ENCODE results near the gene HDAC3.

Gene HDAC3

GRCh38 chr5:141634720-141635119, 1.9 kb downstream of the HDAC3 start:
- no peak for DNase-seq
- H3K4me1 Mint-ChIP-seq = peaks cover 32 to 44% of the 10 kb centered on the region in 2 donors

GRCh38 chr5:141633871-141634561, 2.6 kb downstream of the HDAC3 start:
- ATAC-seq (replicated peaks) = peak; percentile 81
- Mint-ChIP-seq H3K4me1 (peaks cover 32 to 49% of the 10 kb centered on the region in 2 donors), H3K27ac (peak overlapping the region; percentile 42), H3K36me3 (peaks cover 15 to 21% of the 10 kb centered on the region in 2 donors), H3K9me3 (no peaks in the 10 kb centered on the region), H3K4me3 (peak overlapping the region; percentile 58 to 60), H3K27me3 (no peaks in the 10 kb centered on the region)
- peak; percentile 26 for DNase-seq

More at GRCh38 chr5:141634720-141635119, 1.9 kb downstream of the HDAC3 start:
- H3K4me3 Mint-ChIP-seq = peak overlapping the region in 1 of 2 donors; percentile 91
- no peaks in the 10 kb centered on the region for H3K9me3 Mint-ChIP-seq
- H3K27ac Mint-ChIP-seq = peak overlapping the region; percentile 60
- ATAC-seq (replicated peaks) = no peak
- H3K36me3 Mint-ChIP-seq = peaks cover 10 to 14% of the 10 kb centered on the region in 2 donors
- H3K27me3 Mint-ChIP-seq = no peaks in the 10 kb centered on the region

GRCh38 chr5:141632650-141633049, 4.0 kb downstream of the HDAC3 start:
- ATAC-seq (replicated peaks) (no peak), DNase-seq (no peak)
- Mint-ChIP-seq H3K4me1 (peaks cover 32 to 51% of the 10 kb centered on the region in 2 donors), H3K4me3 (no peak overlapping the region), H3K27ac (no peak overlapping the region), H3K9me3 (no peaks in the 10 kb centered on the region), H3K36me3 (peaks cover 27 to 35% of the 10 kb centered on the region in 2 donors), H3K27me3 (no peaks in the 10 kb centered on the region)

GRCh38 chr5:141630570-141631140, 6.0 kb downstream of the HDAC3 start:
- Mint-ChIP-seq H3K27me3 (no peaks in the 10 kb centered on the region), H3K27ac (no peak overlapping the region)
- ATAC-seq (replicated peaks) = no peak

GRCh38 chr5:141628175-141628788, 8.4 kb downstream of the HDAC3 start:
- H3K4me3 Mint-ChIP-seq = no peak overlapping the region
- no peak for ATAC-seq (replicated peaks)
- H3K27ac Mint-ChIP-seq = no peak overlapping the region
- H3K36me3 Mint-ChIP-seq = peaks cover 52 to 64% of the 10 kb centered on the region in 2 donors
- no peaks in the 10 kb centered on the region for H3K27me3 Mint-ChIP-seq
- no peak for DNase-seq
- peaks cover 21 to 47% of the 10 kb centered on the region in 2 donors for H3K4me1 Mint-ChIP-seq
- no peaks in the 10 kb centered on the region for H3K9me3 Mint-ChIP-seq

More at GRCh38 chr5:141630570-141631140, 6.0 kb downstream of the HDAC3 start:
- no peak overlapping the region for H3K4me3 Mint-ChIP-seq
- H3K36me3 Mint-ChIP-seq = peaks cover 42 to 52% of the 10 kb centered on the region in 2 donors
- H3K9me3 Mint-ChIP-seq = no peaks in the 10 kb centered on the region
- no peak for DNase-seq
- peaks cover 31 to 57% of the 10 kb centered on the region in 2 donors for H3K4me1 Mint-ChIP-seq

GRCh38 chr5:141623611-141624010, 13.0 kb downstream of the HDAC3 start:
- peak overlapping the region; percentile 26 to 58 for H3K4me3 Mint-ChIP-seq
- DNase-seq (no peak), ATAC-seq (replicated peaks) (no peak)
- H3K27me3 Mint-ChIP-seq = no peaks in the 10 kb centered on the region
- peaks cover 49 to 62% of the 10 kb centered on the region in 2 donors for H3K36me3 Mint-ChIP-seq
- H3K9me3 Mint-ChIP-seq = no peaks in the 10 kb centered on the region
- peaks cover 29 to 67% of the 10 kb centered on the region in 2 donors for H3K4me1 Mint-ChIP-seq
- H3K27ac Mint-ChIP-seq = peak overlapping the region; percentile 91

- Mint-ChIP-seq H3K4me1 (peaks cover 27 to 65% of the 10 kb centered on the region in 2 donors), H3K27ac (peak overlapping the region; percentile 91), H3K36me3 (peaks cover 45 to 61% of the 10 kb centered on the region in 2 donors), H3K9me3 (no peaks in the 10 kb centered on the region), H3K27me3 (no peaks in the 10 kb centered on the region), H3K4me3 (peak overlapping the region; percentile 26 to 58)
- peak; percentile 79 to 82 for ATAC-seq (replicated peaks)
- DNase-seq = peak; percentile 59
Measured at GRCh38 chr5:141623186-141623585, 13.5 kb downstream of the HDAC3 start.

GRCh38 chr5:141618804-141619554, 17.7 kb downstream of the HDAC3 start, which contains the start of gene DIAPH1:
TSS of gene DIAPH1 (minus strand) at chr5:141619000. CDS start at chr5:141618914, 86 bp downstream.
- Mint-ChIP-seq H3K27me3 (no peaks in the 10 kb centered on the region), H3K4me1 (peaks cover 38 to 69% of the 10 kb centered on the region in 2 donors), H3K4me3 (peak within 1 kb of the TSS; percentile 89 to 93), H3K9me3 (no peaks in the 10 kb centered on the region), H3K36me3 (peaks cover 31 to 49% of the 10 kb centered on the region in 2 donors), H3K27ac (peak within 1 kb of the TSS; percentile 91)
- ATAC-seq (replicated peaks) (peak; percentile 85 to 90), DNase-seq (peak; percentile 96)

GRCh38 chr5:141618030-141618803, 18.4 kb downstream of the HDAC3 start:
- ATAC-seq (replicated peaks) = peak; percentile 45 to 50

GRCh38 chr5:141617682-141618029, 19.0 kb downstream of the HDAC3 start:
- DNase-seq = no peak
- Mint-ChIP-seq H3K36me3 (peaks cover 26 to 45% of the 10 kb centered on the region in 2 donors), H3K4me1 (peaks cover 37 to 69% of the 10 kb centered on the region in 2 donors), H3K4me3 (peak overlapping the region; percentile 89 to 93), H3K27ac (peak overlapping the region; percentile 91), H3K27me3 (no peaks in the 10 kb centered on the region), H3K9me3 (no peaks in the 10 kb centered on the region)
- ATAC-seq (replicated peaks) = no peak

More at GRCh38 chr5:141618030-141618803, 18.4 kb downstream of the HDAC3 start:
- Mint-ChIP-seq H3K9me3 (no peaks in the 10 kb centered on the region), H3K27ac (peak overlapping the region; percentile 91), H3K27me3 (no peaks in the 10 kb centered on the region), H3K4me3 (peak overlapping the region; percentile 89 to 93), H3K4me1 (peaks cover 39 to 69% of the 10 kb centered on the region in 2 donors), H3K36me3 (peaks cover 27 to 44% of the 10 kb centered on the region in 2 donors)
- peak; percentile 51 for DNase-seq

GRCh38 chr5:141617128-141617527, 19.5 kb downstream of the HDAC3 start:
- H3K27me3 Mint-ChIP-seq = no peaks in the 10 kb centered on the region
- H3K36me3 Mint-ChIP-seq = peaks cover 23 to 42% of the 10 kb centered on the region in 2 donors
- peak overlapping the region; percentile 91 for H3K27ac Mint-ChIP-seq
- peaks cover 37 to 68% of the 10 kb centered on the region in 2 donors for H3K4me1 Mint-ChIP-seq
- H3K9me3 Mint-ChIP-seq = no peaks in the 10 kb centered on the region
- peak overlapping the region; percentile 89 to 93 for H3K4me3 Mint-ChIP-seq
- ATAC-seq (replicated peaks) (no peak), DNase-seq (no peak)

- H3K27me3 Mint-ChIP-seq = no peaks in the 10 kb centered on the region
Measured at GRCh38 chr5:141615991-141616720, 20.5 kb downstream of the HDAC3 start.

GRCh38 chr5:141613344-141613743, 23.3 kb downstream of the HDAC3 start:
- no peak for ATAC-seq (replicated peaks)
- Mint-ChIP-seq H3K4me3 (peak overlapping the region in 1 of 2 donors; percentile 46), H3K4me1 (peaks cover 35 to 74% of the 10 kb centered on the region in 2 donors), H3K9me3 (no peaks in the 10 kb centered on the region), H3K36me3 (peaks cover 22 to 44% of the 10 kb centered on the region in 2 donors), H3K27ac (no peak overlapping the region), H3K27me3 (no peaks in the 10 kb centered on the region)
- DNase-seq = no peak

More at GRCh38 chr5:141615991-141616720, 20.5 kb downstream of the HDAC3 start:
- DNase-seq (no peak), ATAC-seq (replicated peaks) (no peak)
- Mint-ChIP-seq H3K4me3 (peak overlapping the region; percentile 89 to 93), H3K27ac (no peak overlapping the region), H3K9me3 (no peaks in the 10 kb centered on the region), H3K36me3 (peaks cover 16 to 37% of the 10 kb centered on the region in 2 donors), H3K4me1 (peaks cover 34 to 64% of the 10 kb centered on the region in 2 donors)

All from stimulated activated naive B cell treated with anti-CD40 and anti-IgM and Interleukin-4, amounts not matched to agents 10 μg/mL and 1 μg/mL and 100 μg/mL, for 72 hours (primary cell).